Measurements from ENCODE around the gene CCDC167. TPM values are rescaled to one million over a fixed set of nuclear protein-coding genes. Genes with fewer than 3 reads are reported as not detected.

Gene CCDC167
- total and polyA plus RNA-seq, 8 donors, result 4.3 to 12.4 (median 7.0) TPM

- no peak for TF ChIP-seq CTCF (IDR thresholded peaks at IDR 0.05)
- H3K36me3 ChIP-seq, result no peaks in the 10 kb centered on the region
- FAIRE-seq (no peak), ATAC-seq (no peak), DNase-seq (no peak)
- 68 to 78% methylated on average over 9 of the region's 9 CpGs for WGBS, 2 donors
- no peaks in the 10 kb centered on the region for H3K27me3 ChIP-seq
- H3K4me1 ChIP-seq, result no peaks in the 10 kb centered on the region
- no peaks in the 10 kb centered on the region for H3K9me3 ChIP-seq
- H3K27ac ChIP-seq, result no peak overlapping the region
- intact Hi-C loops (cut with DNase I), result no loop called here
- H3K4me3 ChIP-seq, result no peak overlapping the region
These were observed 46.6 kb upstream of the CCDC167 start for GRCh38 chr6:37546141-37546871.

- 64 to 76% methylated on average over 5 of the region's 5 CpGs for WGBS, 2 donors
- intact Hi-C loops (cut with DNase I), result no loop called here
- Histone ChIP-seq H3K9me3 (no peaks in the 10 kb centered on the region), H3K27ac (no peak overlapping the region), H3K4me3 (no peak overlapping the region), H3K4me1 (no peaks in the 10 kb centered on the region), H3K27me3 (no peaks in the 10 kb centered on the region), H3K36me3 (no peaks in the 10 kb centered on the region)
- DNase-seq (no peak), FAIRE-seq (no peak), ATAC-seq (no peak)
- no peak for TF ChIP-seq CTCF (IDR thresholded peaks at IDR 0.05)
These were observed 44.8 kb upstream of the CCDC167 start for GRCh38 chr6:37544530-37544929.

- no peak for DNase-seq
- no peak overlapping the region for H3K4me3 ChIP-seq
- no peak for TF ChIP-seq CTCF (IDR thresholded peaks at IDR 0.05)
- no peaks in the 10 kb centered on the region for H3K27me3 ChIP-seq
- H3K36me3 ChIP-seq, result no peaks in the 10 kb centered on the region
- no peak for FAIRE-seq
- no peaks in the 10 kb centered on the region for H3K4me1 ChIP-seq
- ATAC-seq, result no peak
- WGBS, 2 donors, result 78 to 91% methylated on average over 4 of the region's 4 CpGs
- intact Hi-C loops (cut with DNase I), result no loop called here
- H3K9me3 ChIP-seq, result no peaks in the 10 kb centered on the region
- no peak overlapping the region for H3K27ac ChIP-seq
These were observed 43.7 kb upstream of the CCDC167 start for GRCh38 chr6:37543361-37543760.

- FAIRE-seq, result no peak
- intact Hi-C loops (cut with DNase I), result no loop called here
These were observed 41.7 kb upstream of the CCDC167 start for GRCh38 chr6:37541346-37541745.

More at GRCh38 chr6:37541346-37541745, 41.7 kb upstream of the CCDC167 start:
- no peaks in the 10 kb centered on the region for H3K36me3 ChIP-seq
- H3K27ac ChIP-seq, result no peak overlapping the region
- no peaks in the 10 kb centered on the region for H3K9me3 ChIP-seq
- TF ChIP-seq CTCF (IDR thresholded peaks at IDR 0.05), result no peak
- ATAC-seq, result no peak
- no peak overlapping the region for H3K4me3 ChIP-seq
- no peaks in the 10 kb centered on the region for H3K4me1 ChIP-seq
- 81 to 85% methylated on average over 4 of the region's 4 CpGs for WGBS, 2 donors
- DNase-seq, result no peak
- H3K27me3 ChIP-seq, result peaks cover 0 to 3% (median 0%) of the 10 kb centered on the region in 4 donors
